Femur (tissue), 1 donor: ENCODE measurements around the gene TRMT112.

ENCODE experiments used
- DNase-seq: peaks from one replicate; pipeline ENCODE4 v3.0.0-alpha.2; 2017

Gene TRMT112

GRCh38 chr11:64268025-64268892 is 49.1 kb downstream of the TRMT112 start:
- DNase-seq: peak; percentile 78

- peak; percentile 45 for DNase-seq
These were observed 50.0 kb downstream of the TRMT112 start for GRCh38 chr11:64267207-64267945.
